ENCODE measurements around the gene SDHC. TPM values are rescaled to one million over a fixed set of nuclear protein-coding genes. Genes with fewer than 3 reads are reported as not detected.

The SDHC gene
- total RNA-seq, 1 donor from 2014 or later = 42.8 TPM

- Histone ChIP-seq H3K36me3 (ENCODE audit: control insufficient read depth, insufficient read depth, low read length) (no peaks in the 10 kb centered on the region), H3K4me3 (ENCODE audit: low read depth, low read length) (peak overlapping the region; percentile 74), H3K27me3 (ENCODE audit: control insufficient read depth, insufficient read depth, low read length) (no peaks in the 10 kb centered on the region)
- DNase-seq (ENCODE audit: low read depth) = no peak
- TF ChIP-seq, protein P1, sequence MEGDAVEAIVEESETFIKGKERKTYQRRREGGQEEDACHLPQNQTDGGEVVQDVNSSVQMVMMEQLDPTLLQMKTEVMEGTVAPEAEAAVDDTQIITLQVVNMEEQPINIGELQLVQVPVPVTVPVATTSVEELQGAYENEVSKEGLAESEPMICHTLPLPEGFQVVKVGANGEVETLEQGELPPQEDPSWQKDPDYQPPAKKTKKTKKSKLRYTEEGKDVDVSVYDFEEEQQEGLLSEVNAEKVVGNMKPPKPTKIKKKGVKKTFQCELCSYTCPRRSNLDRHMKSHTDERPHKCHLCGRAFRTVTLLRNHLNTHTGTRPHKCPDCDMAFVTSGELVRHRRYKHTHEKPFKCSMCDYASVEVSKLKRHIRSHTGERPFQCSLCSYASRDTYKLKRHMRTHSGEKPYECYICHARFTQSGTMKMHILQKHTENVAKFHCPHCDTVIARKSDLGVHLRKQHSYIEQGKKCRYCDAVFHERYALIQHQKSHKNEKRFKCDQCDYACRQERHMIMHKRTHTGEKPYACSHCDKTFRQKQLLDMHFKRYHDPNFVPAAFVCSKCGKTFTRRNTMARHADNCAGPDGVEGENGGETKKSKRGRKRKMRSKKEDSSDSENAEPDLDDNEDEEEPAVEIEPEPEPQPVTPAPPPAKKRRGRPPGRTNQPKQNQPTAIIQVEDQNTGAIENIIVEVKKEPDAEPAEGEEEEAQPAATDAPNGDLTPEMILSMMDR (IDR thresholded peaks at IDR 0.05; ENCODE audit: insufficient read depth, low read length, poor library complexity, severe bottlenecking) = no peak
These were observed 9.0 kb upstream of the SDHC start for GRCh38 chr1:161304927-161305866.

- no peaks in the 10 kb centered on the region for H3K36me3 ChIP-seq (ENCODE audit: control insufficient read depth, insufficient read depth, low read length)
- H3K4me3 ChIP-seq (ENCODE audit: low read depth, low read length) = peak overlapping the region; percentile 74
- H3K27me3 ChIP-seq (ENCODE audit: control insufficient read depth, insufficient read depth, low read length) = no peaks in the 10 kb centered on the region
- TF ChIP-seq, protein P1 (IDR thresholded peaks at IDR 0.05; ENCODE audit: insufficient read depth, low read length, poor library complexity, severe bottlenecking) = peak; percentile 40
- no peak for DNase-seq (ENCODE audit: low read depth)
These were observed 8.2 kb upstream of the SDHC start for GRCh38 chr1:161305867-161306519.

DNA sequence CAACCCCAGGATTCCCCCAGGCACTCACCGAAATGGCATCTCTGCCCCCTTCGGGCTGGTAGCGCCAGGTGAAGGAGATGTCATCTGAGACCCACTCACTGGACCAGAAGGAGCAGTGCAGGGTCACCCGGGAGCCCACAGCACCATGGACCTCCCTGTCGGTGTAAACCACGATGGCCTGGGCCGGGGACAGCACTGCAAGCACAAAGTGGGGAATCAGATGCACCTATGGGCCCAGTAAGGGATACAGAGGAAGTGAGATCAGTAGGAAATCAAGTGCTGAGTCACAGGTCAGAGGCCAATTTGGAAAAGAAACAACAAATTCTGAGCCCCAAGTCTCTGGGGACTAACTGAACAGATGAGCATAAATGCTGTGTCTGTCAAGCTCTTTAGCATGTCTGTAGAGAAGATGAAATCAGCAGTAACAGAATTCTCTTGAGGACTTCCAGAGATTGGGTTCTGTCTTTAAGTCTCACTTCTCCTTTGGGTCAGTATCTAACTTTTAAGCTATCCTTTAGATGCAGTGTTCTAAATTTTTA lies 6.9 kb upstream of the SDHC start:
- TF ChIP-seq, protein P1 (IDR thresholded peaks at IDR 0.05; ENCODE audit: insufficient read depth, low read length, poor library complexity, severe bottlenecking) = no peak
- no peak for DNase-seq (ENCODE audit: low read depth)
- no peak overlapping the region for H3K4me3 ChIP-seq (ENCODE audit: low read depth, low read length)
- no peaks in the 10 kb centered on the region for H3K27me3 ChIP-seq (ENCODE audit: control insufficient read depth, insufficient read depth, low read length)
- H3K36me3 ChIP-seq (ENCODE audit: control insufficient read depth, insufficient read depth, low read length) = no peaks in the 10 kb centered on the region

DNA sequence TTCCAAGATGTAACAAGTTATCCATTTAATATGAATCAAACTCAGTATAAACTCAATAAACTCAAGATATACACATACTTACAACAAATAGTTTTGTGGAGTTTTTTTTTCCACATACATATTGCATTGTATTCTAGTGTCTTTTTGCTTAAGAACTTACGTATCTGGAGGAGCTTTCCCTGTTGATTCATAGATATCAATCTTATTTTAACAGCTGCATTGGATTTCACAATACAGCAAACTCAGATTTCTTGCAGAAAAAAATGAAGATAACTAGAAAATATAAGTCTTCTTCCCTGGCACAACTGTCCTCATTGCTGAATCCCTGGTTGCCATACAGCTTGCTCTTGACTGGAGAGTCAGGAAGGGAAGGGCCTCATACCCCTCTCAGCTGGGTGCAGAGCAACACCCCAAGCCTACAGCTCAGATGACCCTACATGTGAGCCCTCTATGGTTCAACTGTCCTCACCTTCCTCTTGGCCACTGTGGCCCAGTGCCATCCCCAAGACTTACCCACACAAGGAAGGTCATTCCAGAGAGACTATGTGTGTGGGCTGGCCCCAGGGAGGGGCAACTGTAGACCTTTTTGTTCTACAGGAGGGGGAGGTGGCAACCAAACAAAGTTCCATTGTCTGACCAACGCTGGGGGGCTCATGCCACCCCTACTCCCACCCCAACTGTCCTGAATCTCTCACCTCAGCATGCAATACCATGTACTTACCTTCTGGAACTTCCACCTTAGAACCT lies 6.1 kb upstream of the SDHC start:
- Histone ChIP-seq H3K27me3 (ENCODE audit: control insufficient read depth, insufficient read depth, low read length) (no peaks in the 10 kb centered on the region), H3K4me3 (ENCODE audit: low read depth, low read length) (no peak overlapping the region), H3K36me3 (ENCODE audit: control insufficient read depth, insufficient read depth, low read length) (no peaks in the 10 kb centered on the region)
- TF ChIP-seq, protein P1 (IDR thresholded peaks at IDR 0.05; ENCODE audit: insufficient read depth, low read length, poor library complexity, severe bottlenecking) = no peak
- no peak for DNase-seq (ENCODE audit: low read depth)

- H3K27me3 ChIP-seq (ENCODE audit: control insufficient read depth, insufficient read depth, low read length) = no peaks in the 10 kb centered on the region
- no peaks in the 10 kb centered on the region for H3K36me3 ChIP-seq (ENCODE audit: control insufficient read depth, insufficient read depth, low read length)
- no peak for DNase-seq (ENCODE audit: low read depth)
- TF ChIP-seq, protein P1 (IDR thresholded peaks at IDR 0.05; ENCODE audit: insufficient read depth, low read length, poor library complexity, severe bottlenecking) = no peak
- H3K4me3 ChIP-seq (ENCODE audit: low read depth, low read length) = no peak within 1 kb of the TSS
These were observed 4.3 kb upstream of the SDHC start, which contains the start of gene MPZ for GRCh38 chr1:161309868-161310267. Gene MPZ (minus strand): TSS chr1:161309968. CDS start chr1:161309905, 63 bp downstream.

All from kidney epithelial cell (primary cell).